ENCODE results near the gene NKD1.

DNA sequence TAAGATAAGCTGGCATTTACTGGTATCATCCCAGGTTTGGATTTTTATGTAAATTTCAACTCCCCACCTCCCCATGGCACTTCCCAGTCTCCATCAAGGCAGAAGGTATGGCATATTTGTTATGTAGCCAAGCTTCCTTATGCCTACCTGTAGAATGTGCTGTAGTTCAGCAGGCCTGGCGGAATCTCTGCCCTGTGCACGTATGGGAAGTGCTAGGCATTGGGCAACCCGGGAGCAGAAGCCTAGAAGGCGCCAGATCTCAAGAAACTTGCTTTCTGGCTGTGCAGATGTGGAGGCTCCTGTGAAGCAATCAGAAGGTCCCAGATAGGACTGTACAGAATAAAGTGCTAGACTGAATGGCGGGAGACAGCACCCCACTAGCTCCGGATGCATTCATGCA, 68.2 kb downstream of the NKD1 start:
- TF ChIP-seq, protein P1, sequence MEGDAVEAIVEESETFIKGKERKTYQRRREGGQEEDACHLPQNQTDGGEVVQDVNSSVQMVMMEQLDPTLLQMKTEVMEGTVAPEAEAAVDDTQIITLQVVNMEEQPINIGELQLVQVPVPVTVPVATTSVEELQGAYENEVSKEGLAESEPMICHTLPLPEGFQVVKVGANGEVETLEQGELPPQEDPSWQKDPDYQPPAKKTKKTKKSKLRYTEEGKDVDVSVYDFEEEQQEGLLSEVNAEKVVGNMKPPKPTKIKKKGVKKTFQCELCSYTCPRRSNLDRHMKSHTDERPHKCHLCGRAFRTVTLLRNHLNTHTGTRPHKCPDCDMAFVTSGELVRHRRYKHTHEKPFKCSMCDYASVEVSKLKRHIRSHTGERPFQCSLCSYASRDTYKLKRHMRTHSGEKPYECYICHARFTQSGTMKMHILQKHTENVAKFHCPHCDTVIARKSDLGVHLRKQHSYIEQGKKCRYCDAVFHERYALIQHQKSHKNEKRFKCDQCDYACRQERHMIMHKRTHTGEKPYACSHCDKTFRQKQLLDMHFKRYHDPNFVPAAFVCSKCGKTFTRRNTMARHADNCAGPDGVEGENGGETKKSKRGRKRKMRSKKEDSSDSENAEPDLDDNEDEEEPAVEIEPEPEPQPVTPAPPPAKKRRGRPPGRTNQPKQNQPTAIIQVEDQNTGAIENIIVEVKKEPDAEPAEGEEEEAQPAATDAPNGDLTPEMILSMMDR (IDR thresholded peaks at IDR 0.05; ENCODE audit: control extremely low read depth in 1 of 3, insufficient read depth in 1 of 3, low read depth in 1 of 3, low read length in 3 of 3), result no peak
- TF ChIP-seq EP300 (IDR thresholded peaks at IDR 0.05; ENCODE audit: borderline replicate concordance in 1 of 2, low read depth in 2 of 2, low read length in 2 of 2) (no peak), CEBPB (IDR thresholded peaks at IDR 0.05; ENCODE audit: low read depth, low read length) (no peak), POLR2A (IDR thresholded peaks at IDR 0.05; ENCODE audit: control extremely low read depth in 1 of 2, low read depth in 2 of 2, low read length in 2 of 2) (no peak), SUZ12 (IDR thresholded peaks at IDR 0.05; ENCODE audit: low read length) (no peak), RNF2 (IDR thresholded peaks at IDR 0.05; ENCODE audit: borderline replicate concordance, low read depth, low read length, missing control alignments, poor library complexity, severe bottlenecking) (no peak), SP1 (IDR thresholded peaks at IDR 0.05; ENCODE audit: low read depth, low read length) (no peak), RBBP5 (IDR thresholded peaks at IDR 0.05; ENCODE audit: borderline replicate concordance, low read depth, low read length) (no peak), TEAD4 (IDR thresholded peaks at IDR 0.05; ENCODE audit: low read depth, low read length) (no peak), SIN3A (conservative IDR thresholded peaks at IDR 0.05 in 1 of 2, IDR thresholded peaks at IDR 0.05 in 1 of 2; ENCODE audit: low read depth in 1 of 2, low read length in 2 of 2) (no peak), TAF7 (optimal IDR thresholded peaks at IDR 0.05; ENCODE audit: borderline replicate concordance, low read depth, low read length) (no peak)
- TF ChIP-seq, protein P2, sequence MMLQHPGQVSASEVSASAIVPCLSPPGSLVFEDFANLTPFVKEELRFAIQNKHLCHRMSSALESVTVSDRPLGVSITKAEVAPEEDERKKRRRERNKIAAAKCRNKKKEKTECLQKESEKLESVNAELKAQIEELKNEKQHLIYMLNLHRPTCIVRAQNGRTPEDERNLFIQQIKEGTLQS (IDR thresholded peaks at IDR 0.05; ENCODE audit: insufficient read depth, low read depth, low read length), result no peak

Measured in H1 (cell line).